Naive B cell (primary cell): ENCODE data around the gene MAN2B1. TPM values are rescaled to one million over a fixed set of nuclear protein-coding genes. Genes with fewer than 3 reads are reported as not detected.

ENCODE experiments used
- ATAC-seq, 2 donors: fragments of 150-1000 bp; cut with Tn5 transposase; 2 replicates each; pipeline ENCODE4 v1.10.0; 2021; ENCODE audit warnings: low read depth in 2 of 2, mild to moderate bottlenecking in 2 of 2, moderate library complexity in 2 of 2
- DNase-seq: peaks from one replicate; pipeline ENCODE4 v3.0.0; 2022
- H3K27ac Mint-ChIP-seq, 6 donors: one replicate each; pipeline ENCODE4 v1.8.0; 2020 to 2022; ENCODE audit warnings: mild to moderate bottlenecking in 6 of 6, mixed read lengths in 6 of 6, moderate library complexity in 5 of 6, inconsistent platforms in 2 of 6
- H3K27me3 Mint-ChIP-seq, 3 donors: one replicate each; pipeline ENCODE4 v1.8.0; 2021 to 2022; ENCODE audit warnings: mixed read lengths in 3 of 3, mild to moderate bottlenecking in 1 of 3
- H3K36me3 Mint-ChIP-seq, 2 donors: one replicate each; pipeline ENCODE4 v1.8.0; 2020 to 2022; ENCODE audit warnings: mixed read lengths in 2 of 2, inconsistent platforms in 1 of 2, mild to moderate bottlenecking in 1 of 2
- H3K4me1 Mint-ChIP-seq, 3 donors: one replicate each; pipeline ENCODE4 v1.8.0; 2020 to 2022; ENCODE audit warnings: mixed read lengths in 3 of 3, inconsistent platforms in 1 of 3, mild to moderate bottlenecking in 1 of 3, moderate library complexity in 1 of 3
- H3K4me3 Mint-ChIP-seq, 8 donors: one replicate each; pipeline ENCODE4 v1.8.0; 2020 to 2022; ENCODE audit warnings: mild to moderate bottlenecking in 8 of 8, mixed read lengths in 8 of 8, moderate library complexity in 8 of 8, inconsistent platforms in 2 of 8
- H3K9me3 Mint-ChIP-seq, 7 donors: one replicate each; pipeline ENCODE4 v1.8.0; 2020 to 2022; ENCODE audit warnings: mixed read lengths in 7 of 7, mild to moderate bottlenecking in 5 of 7, inconsistent platforms in 2 of 7, moderate library complexity in 1 of 7
- polyA plus RNA-seq, 6 donors: library from polyadenylated mRNA; unstranded; fragments of 300-500 nt; fragmentation: Illumina TruSeq; gene quantifications; one replicate each; pipeline ENCODE4 v1.2.3, GENCODE V29; 2021; ENCODE audit warnings: low read depth in 6 of 6

The MAN2B1 gene
- polyA plus RNA-seq, 6 donors from 2014 or later, result 64.1 to 97.0 (median 76.9) TPM

DNA sequence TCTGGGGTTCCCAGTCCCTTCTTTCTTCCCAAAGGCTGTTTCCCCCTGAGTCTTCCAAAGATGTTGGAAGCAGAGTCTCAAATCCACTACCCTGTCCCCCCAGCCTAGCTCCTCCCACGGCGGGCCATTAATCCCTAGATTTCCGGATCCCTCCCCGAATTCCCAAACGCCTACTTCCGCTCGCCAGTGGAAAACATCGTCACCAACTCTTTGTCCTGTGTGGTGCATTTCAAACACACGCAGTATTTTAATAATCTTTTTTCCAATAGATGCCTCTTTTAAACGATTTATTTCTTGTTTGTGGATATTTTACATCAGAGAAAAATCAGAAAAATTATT is 55.2 kb downstream of the MAN2B1 start:
- no peak for DNase-seq
- no peaks in the 10 kb centered on the region for H3K27me3 Mint-ChIP-seq
- H3K9me3 Mint-ChIP-seq, result no peaks in the 10 kb centered on the region
- H3K4me3 Mint-ChIP-seq, result peak overlapping the region; percentile 96 to 100 (median 100)
- no peak for ATAC-seq
- peaks cover 32 to 75% (median 39%) of the 10 kb centered on the region in 3 donors for H3K4me1 Mint-ChIP-seq
- H3K36me3 Mint-ChIP-seq, result peaks cover 0 to 7% of the 10 kb centered on the region in 2 donors
- peak overlapping the region; percentile 100 for H3K27ac Mint-ChIP-seq

DNA sequence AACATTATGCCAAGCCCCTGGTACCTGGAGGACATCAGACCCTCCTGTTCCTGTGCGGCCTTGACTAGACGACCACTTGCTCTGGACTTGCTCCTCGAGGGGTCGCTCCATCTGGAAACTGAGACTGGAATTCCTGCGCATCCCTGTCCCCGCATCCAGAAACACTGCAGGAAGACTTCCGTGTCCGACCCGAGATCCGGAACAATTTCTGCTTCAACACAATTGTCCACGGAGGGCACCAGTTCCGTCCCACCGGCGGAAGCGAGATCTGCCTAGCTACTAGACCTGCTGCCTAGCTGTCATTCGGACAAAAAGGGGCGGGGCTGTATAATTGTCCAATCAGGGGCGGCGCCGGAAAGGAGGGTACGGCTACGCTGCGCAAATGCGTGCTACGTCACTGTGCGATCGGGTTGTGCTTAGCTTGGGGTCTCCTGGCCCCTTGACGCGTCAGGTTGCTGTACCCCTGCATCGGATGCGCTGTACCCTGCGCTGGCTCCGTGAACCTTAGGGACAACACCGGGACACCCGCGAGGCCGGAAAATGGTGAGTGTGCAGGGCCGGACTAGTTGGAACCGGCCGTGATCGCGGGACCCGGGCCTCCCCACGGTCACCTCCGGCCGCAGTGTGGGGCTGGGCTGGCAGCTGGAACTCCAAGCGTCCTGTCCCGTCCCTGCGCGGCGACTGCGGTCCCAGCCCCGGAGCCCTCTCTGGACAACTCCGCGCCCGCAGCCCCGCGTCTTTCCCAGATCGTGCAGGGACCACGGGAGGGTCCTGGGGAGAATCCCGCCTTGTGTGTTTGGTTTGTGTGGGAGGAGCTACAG is 55.8 kb downstream of the MAN2B1 start, which contains the start of the genes ZNF490 and ZNF791:
Gene ZNF490, minus strand, starts transcription at position 274 of the 821 bp plus-strand sequence. Its CDS starts 133 bp downstream, at position 141.
Gene ZNF791, plus strand, starts transcription at position 381 of the 821 bp plus-strand sequence. Its CDS starts 160 bp downstream, at position 541.
- H3K4me1 Mint-ChIP-seq, result peaks cover 27 to 69% (median 33%) of the 10 kb centered on the region in 3 donors

DNA sequence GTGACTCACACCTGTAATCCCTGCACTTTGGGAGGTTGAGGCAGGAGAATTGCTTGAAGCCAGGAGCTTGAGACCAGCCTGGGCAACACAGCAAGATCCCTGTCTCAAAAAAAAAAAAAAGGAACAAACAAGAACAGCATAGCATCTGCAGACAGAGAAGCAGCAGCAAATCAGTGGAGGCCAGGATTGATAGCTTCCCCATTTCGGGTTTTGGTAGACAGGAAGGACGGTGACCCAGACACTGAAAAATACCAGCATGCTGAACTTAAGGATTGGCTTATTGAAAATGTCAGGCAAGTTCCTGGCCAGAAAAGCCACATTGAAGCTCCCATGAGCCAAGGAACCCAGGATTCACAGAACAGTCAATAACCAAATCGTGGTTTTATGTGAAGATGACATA is 58.9 kb downstream of the MAN2B1 start:
- no peak for ATAC-seq
- peak overlapping the region in 4 of 6 donors; percentile 29 to 89 (median 46) for H3K27ac Mint-ChIP-seq

More for the DNA sequence above, 55.8 kb downstream of the MAN2B1 start, which contains the start of the genes ZNF490 and ZNF791:
- Mint-ChIP-seq H3K27me3 (no peaks in the 10 kb centered on the region), H3K4me3 (peak within 1 kb of the TSS; percentile 96 to 100 (median 100)), H3K27ac (peak within 1 kb of the TSS; percentile 100), H3K36me3 (peaks cover 0 to 1% of the 10 kb centered on the region in 2 donors), H3K9me3 (no peaks in the 10 kb centered on the region)
- ATAC-seq, result peak; percentile 71 to 73
- DNase-seq, result peak; percentile 96

DNA sequence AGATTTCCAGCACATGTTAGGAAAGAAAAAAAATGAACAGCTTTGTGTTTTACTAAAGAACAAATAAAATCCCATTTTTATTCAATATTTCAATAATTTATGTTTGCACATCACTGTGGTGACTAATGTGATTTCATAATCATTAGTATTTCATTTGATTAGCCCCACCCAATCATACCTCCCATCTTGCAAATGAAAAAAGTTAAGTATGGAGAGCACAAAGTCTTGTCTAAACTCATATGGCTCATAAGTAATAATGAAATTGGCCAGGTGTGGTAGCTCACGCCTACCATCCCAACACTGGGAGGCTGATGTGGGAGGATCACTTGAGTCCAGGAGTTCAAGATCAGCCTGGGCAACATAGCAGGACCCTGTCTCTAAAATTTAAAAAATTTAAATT is 59.7 kb downstream of the MAN2B1 start:
- Mint-ChIP-seq H3K4me1 (peaks cover 12 to 53% (median 16%) of the 10 kb centered on the region in 3 donors), H3K27me3 (no peaks in the 10 kb centered on the region), H3K4me3 (no peak overlapping the region), H3K36me3 (no peaks in the 10 kb centered on the region), H3K27ac (no peak overlapping the region), H3K9me3 (no peaks in the 10 kb centered on the region)
- ATAC-seq (no peak), DNase-seq (no peak)

More for the DNA sequence above, 58.9 kb downstream of the MAN2B1 start:
- H3K36me3 Mint-ChIP-seq, result no peaks in the 10 kb centered on the region
- peak overlapping the region in 3 of 8 donors; percentile 48 to 84 (median 69) for H3K4me3 Mint-ChIP-seq
- H3K9me3 Mint-ChIP-seq, result no peaks in the 10 kb centered on the region
- no peak for DNase-seq
- H3K27me3 Mint-ChIP-seq, result no peaks in the 10 kb centered on the region
- H3K4me1 Mint-ChIP-seq, result peaks cover 12 to 56% (median 16%) of the 10 kb centered on the region in 3 donors

DNA sequence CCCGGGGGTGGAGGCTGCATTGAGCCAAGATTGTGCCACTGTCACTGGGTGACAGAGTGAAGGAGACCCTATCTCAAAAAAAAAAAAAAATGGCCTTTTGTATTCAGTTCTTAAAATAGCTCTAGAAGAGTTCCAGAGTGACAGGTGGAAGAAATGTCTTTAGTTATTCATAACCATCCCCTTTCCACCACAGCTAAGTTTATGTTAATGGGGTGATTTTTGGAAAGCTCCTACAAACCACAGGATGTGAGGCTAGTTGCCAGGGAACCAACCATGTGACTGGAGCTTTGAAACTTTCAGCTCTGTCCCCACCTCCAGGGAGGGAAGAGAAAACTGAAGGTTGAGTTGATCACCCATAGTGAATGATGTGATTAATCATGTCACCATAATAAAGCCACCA is 62.8 kb downstream of the MAN2B1 start:
- peak overlapping the region in 5 of 6 donors; percentile 14 to 94 (median 77) for H3K27ac Mint-ChIP-seq
- peak; percentile 41 for DNase-seq
- peak overlapping the region in 4 of 8 donors; percentile 8 to 44 (median 20) for H3K4me3 Mint-ChIP-seq
- H3K4me1 Mint-ChIP-seq, result peaks cover 0 to 33% (median 5%) of the 10 kb centered on the region in 3 donors
- no peaks in the 10 kb centered on the region for H3K27me3 Mint-ChIP-seq
- H3K36me3 Mint-ChIP-seq, result peaks cover 0 to 7% of the 10 kb centered on the region in 2 donors
- peak; percentile 73 to 84 for ATAC-seq
- no peaks in the 10 kb centered on the region for H3K9me3 Mint-ChIP-seq

DNA sequence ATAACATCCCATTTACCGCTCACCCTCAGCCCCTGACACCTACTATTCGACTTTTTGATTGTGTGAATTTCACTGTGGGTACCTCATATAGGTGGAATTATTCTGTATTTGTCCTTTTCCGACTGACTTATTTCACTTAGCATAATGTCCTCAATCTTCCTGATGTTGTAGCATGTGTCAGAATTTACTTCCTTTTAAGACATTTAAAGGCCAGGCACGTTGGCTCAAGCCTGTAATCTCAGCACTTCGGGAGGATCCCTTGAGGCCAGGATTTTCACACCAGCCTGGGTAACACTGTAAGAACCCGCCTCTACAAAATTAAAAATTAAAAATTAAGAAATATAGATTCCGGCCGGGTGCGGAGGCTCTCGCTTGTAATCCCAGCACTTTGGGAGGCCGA is 68.9 kb downstream of the MAN2B1 start:
- DNase-seq (no peak), ATAC-seq (no peak)
- Mint-ChIP-seq H3K4me1 (peaks cover 0 to 10% (median 0%) of the 10 kb centered on the region in 3 donors), H3K27ac (peak overlapping the region in 2 of 6 donors; percentile 42 to 66), H3K36me3 (peaks cover 0 to 13% of the 10 kb centered on the region in 2 donors), H3K9me3 (no peaks in the 10 kb centered on the region), H3K27me3 (no peaks in the 10 kb centered on the region), H3K4me3 (no peak overlapping the region)

DNA sequence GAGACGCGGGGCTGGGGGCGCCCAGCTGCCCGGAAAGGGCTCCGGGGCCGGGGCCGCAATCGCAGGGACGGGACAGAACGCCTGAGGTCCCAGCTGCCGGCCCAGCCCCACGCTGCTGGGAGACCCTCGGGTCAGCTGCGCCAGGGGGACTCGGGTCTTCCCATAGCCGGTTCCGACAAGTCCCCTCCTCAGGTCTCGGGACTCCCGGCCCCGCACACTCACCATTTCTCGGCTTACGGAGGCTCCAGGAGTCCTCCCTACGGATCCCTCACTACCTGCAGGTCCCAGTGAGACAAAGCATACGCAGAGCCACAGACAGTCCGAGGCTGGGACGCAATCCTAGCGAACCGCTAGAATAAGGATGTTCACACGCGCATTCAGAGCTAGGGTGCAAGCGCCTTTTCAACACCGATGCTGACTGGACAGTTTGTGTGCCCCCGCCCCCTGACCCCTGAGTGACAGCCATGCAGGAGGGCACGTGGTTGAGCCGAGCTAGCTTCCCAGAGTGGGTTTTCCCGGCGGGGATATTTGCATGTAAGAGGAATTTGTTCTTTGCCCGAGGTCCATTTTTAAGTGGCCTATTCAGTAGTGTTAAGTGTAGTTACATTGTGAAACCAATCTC is 69.5 kb downstream of the MAN2B1 start:
- H3K9me3 Mint-ChIP-seq, result no peaks in the 10 kb centered on the region
- H3K27me3 Mint-ChIP-seq, result no peaks in the 10 kb centered on the region
- no peak overlapping the region for H3K4me3 Mint-ChIP-seq
- no peak for ATAC-seq
- H3K4me1 Mint-ChIP-seq, result peaks cover 0 to 13% (median 4%) of the 10 kb centered on the region in 3 donors
- DNase-seq, result no peak
- H3K27ac Mint-ChIP-seq, result peak overlapping the region in 1 of 6 donors; percentile 66
- peaks cover 0 to 13% of the 10 kb centered on the region in 2 donors for H3K36me3 Mint-ChIP-seq

Other genes starting within 250 kb of the MAN2B1 start
- gene ZNF443, start 225.7 kb downstream of the MAN2B1 start, polyA plus RNA-seq, result 1 to 10 TPM; 1.4 to 4.3 (median 3.1) TPM
- 1 to 10 TPM in 5 of 6 donors, not detected in 1; 1.4 to 2.8 (median 2.3) TPM for gene ZNF709, start 181.9 kb downstream of the MAN2B1 start, polyA plus RNA-seq
- 10 to 100 TPM; 14.8 to 22.7 (median 18.7) TPM for gene ZNF564, start 115.3 kb downstream of the MAN2B1 start, polyA plus RNA-seq
- 10 to 100 TPM in 4 of 6 donors, 1 to 10 TPM in 1, not detected in 1; 9.7 to 13.1 (median 12.2) TPM for gene ZNF490, start 55.9 kb downstream of the MAN2B1 start, polyA plus RNA-seq
- 10 to 100 TPM; 22.8 to 44.1 (median 28.2) TPM for gene ZNF791, start 55.8 kb downstream of the MAN2B1 start, polyA plus RNA-seq
- gene WDR83, start 65 bp upstream of the MAN2B1 start, polyA plus RNA-seq, result 10 to 100 TPM; 12.6 to 34.5 (median 17.5) TPM
- gene DHPS, start 15.1 kb upstream of the MAN2B1 start, polyA plus RNA-seq, result 100 to 1,000 TPM in 2 of 6 donors, 10 to 100 TPM in 4; 83.5 to 132 (median 85.5) TPM
- gene GNG14, start 21.3 kb upstream of the MAN2B1 start, polyA plus RNA-seq, result not detected
- 1 to 10 TPM; 2.0 to 5.8 (median 4.9) TPM for gene FBXW9, start 29.9 kb upstream of the MAN2B1 start, polyA plus RNA-seq
- gene TNPO2, start 57.2 kb upstream of the MAN2B1 start, polyA plus RNA-seq, result 1 to 10 TPM in 5 of 6 donors, not detected in 1; 1.7 to 3.5 (median 2.7) TPM
- gene TRIR, start 67.9 kb upstream of the MAN2B1 start, polyA plus RNA-seq, result 100 to 1,000 TPM; 207 to 269 (median 230) TPM
- 100 to 1,000 TPM in 1 of 6 donors, 10 to 100 TPM in 5; 46.3 to 105 (median 53.5) TPM for gene GET3, start 70.8 kb upstream of the MAN2B1 start, polyA plus RNA-seq
- gene BEST2, start 85.0 kb upstream of the MAN2B1 start, polyA plus RNA-seq, result under 1 TPM in 1 of 6 donors, not detected in 5; 0.23 TPM
- 1 to 10 TPM; 1.1 to 7.1 (median 3.3) TPM for gene HOOK2, start 108.8 kb upstream of the MAN2B1 start, polyA plus RNA-seq
- 1,000 to 10,000 TPM in 5 of 6 donors, 100 to 1,000 TPM in 1; 777 to 2,686 (median 1,649) TPM for gene JUNB, start 124.7 kb upstream of the MAN2B1 start, polyA plus RNA-seq
- 100 to 1,000 TPM in 5 of 6 donors, 10 to 100 TPM in 1; 96.8 to 203 (median 126) TPM for gene PRDX2, start 135.1 kb upstream of the MAN2B1 start, polyA plus RNA-seq
- 1 to 10 TPM in 5 of 6 donors, not detected in 1; 2.0 to 6.6 (median 5.2) TPM for gene THSD8, start 135.3 kb upstream of the MAN2B1 start, polyA plus RNA-seq
- gene RNASEH2A, start 139.8 kb upstream of the MAN2B1 start, polyA plus RNA-seq, result 10 to 100 TPM; 19.7 to 30.9 (median 25.1) TPM
- gene RTBDN, start 167.8 kb upstream of the MAN2B1 start, polyA plus RNA-seq, result not detected
- 1 to 10 TPM in 3 of 6 donors, under 1 TPM in 2, not detected in 1; 0.10 to 2.5 (median 1.0) TPM for gene MAST1, start 171.8 kb upstream of the MAN2B1 start, polyA plus RNA-seq
- gene DNASE2, start 214.7 kb upstream of the MAN2B1 start, polyA plus RNA-seq, result 10 to 100 TPM; 24.5 to 55.8 (median 40.6) TPM
- not detected for gene KLF1, start 220.5 kb upstream of the MAN2B1 start, polyA plus RNA-seq
- gene GCDH, start 224.4 kb upstream of the MAN2B1 start, polyA plus RNA-seq, result 10 to 100 TPM in 5 of 6 donors, 1 to 10 TPM in 1; 7.8 to 16.3 (median 13.4) TPM